ENCODE data around the gene MRPL37.

Gene MRPL37

GRCh38 chr1:54241364-54241763 lies 41.4 kb downstream of the MRPL37 start:
- no peak for DNase-seq

GRCh38 chr1:54243022-54243421 lies 43.1 kb downstream of the MRPL37 start:
- DNase-seq: no peak

GRCh38 chr1:54244655-54245054 lies 44.7 kb downstream of the MRPL37 start:
- DNase-seq: no peak

GRCh38 chr1:54245501-54245900 lies 45.5 kb downstream of the MRPL37 start:
- DNase-seq: peak; percentile 80

- DNase-seq: no peak
These were observed 46.3 kb downstream of the MRPL37 start for GRCh38 chr1:54246116-54246721.

GRCh38 chr1:54247863-54248515 lies 48.0 kb downstream of the MRPL37 start:
- no peak for DNase-seq

GRCh38 chr1:54248966-54249365 lies 49.0 kb downstream of the MRPL37 start:
- DNase-seq: no peak

- peak; percentile 91 for DNase-seq
These were observed 50.0 kb downstream of the MRPL37 start for GRCh38 chr1:54249819-54250435.

- DNase-seq: no peak
These were observed 50.7 kb downstream of the MRPL37 start for GRCh38 chr1:54250670-54251069.

- DNase-seq: no peak
These were observed 52.5 kb downstream of the MRPL37 start for GRCh38 chr1:54252371-54252936.

GRCh38 chr1:54253480-54253879 lies 53.5 kb downstream of the MRPL37 start:
- peak; percentile 95 for DNase-seq

- DNase-seq: peak; percentile 67
These were observed 54.1 kb downstream of the MRPL37 start for GRCh38 chr1:54254055-54254454.

- no peak for DNase-seq
These were observed 55.2 kb downstream of the MRPL37 start for GRCh38 chr1:54255026-54255702.

GRCh38 chr1:54256522-54257345 lies 56.8 kb downstream of the MRPL37 start:
- no peak for DNase-seq

- DNase-seq: no peak
These were observed 57.3 kb downstream of the MRPL37 start for GRCh38 chr1:54257346-54257620.

GRCh38 chr1:54257876-54258275 lies 57.9 kb downstream of the MRPL37 start:
- DNase-seq: no peak

- DNase-seq: no peak
These were observed 59.7 kb downstream of the MRPL37 start for GRCh38 chr1:54259546-54260140.

GRCh38 chr1:54260810-54261209 lies 60.8 kb downstream of the MRPL37 start:
- no peak for DNase-seq

- DNase-seq: no peak
These were observed 62.3 kb downstream of the MRPL37 start for GRCh38 chr1:54262244-54262643.

- DNase-seq: no peak
These were observed 63.7 kb downstream of the MRPL37 start for GRCh38 chr1:54263601-54264226.

GRCh38 chr1:54265126-54265525 lies 65.2 kb downstream of the MRPL37 start:
- DNase-seq: no peak

- no peak for DNase-seq
These were observed 65.7 kb downstream of the MRPL37 start for GRCh38 chr1:54265659-54266058.
